GM23338 (cell line): ENCODE measurements around the gene DFFA. TPM values are rescaled to one million over a fixed set of nuclear protein-coding genes. Genes with fewer than 3 reads are reported as not detected.

Experiments used
- ATAC-seq: fragments of 200-7000 bp; cut with Tn5 transposase; 3 replicates; pipeline ENCODE4 v1.9.1; 2020
- DNase-seq: peaks from one replicate; pipeline ENCODE4 v3.0.0-alpha.2; 2015; ENCODE audit warnings: low spot score
- H2AFZ ChIP-seq: fragments of 200-600 bp; sonication (generic); 2 replicates; pipeline ENCODE4 v1.8.0; 2016; ENCODE audit warnings: antibody characterized with exemption, mild to moderate bottlenecking, moderate library complexity
- H3F3A ChIP-seq: fragments of 200-600 bp; sonication (generic); replicated peaks from 2 replicates; pipeline ENCODE4 v1.8.0; 2017; ENCODE audit warnings: antibody characterized with exemption, mixed run types, low read depth
- H3K27ac ChIP-seq: fragments of 200-600 bp; sonication (generic); 2 replicates; pipeline ENCODE4 v1.6.1; 2016; ENCODE audit warnings: low read depth
- H3K27me3 ChIP-seq: fragments of 200-600 bp; sonication (generic); 2 replicates; pipeline ENCODE4 v1.8.0; 2016; ENCODE audit warnings: mild to moderate bottlenecking, mixed run types, moderate library complexity; ENCODE audit not compliant: insufficient read depth
- H3K36me3 ChIP-seq: fragments of 200-600 bp; sonication (generic); 2 replicates; pipeline ENCODE4 v1.8.0; 2016; ENCODE audit warnings: mild to moderate bottlenecking; ENCODE audit not compliant: insufficient read depth
- H3K4me1 ChIP-seq: fragments of 200-600 bp; sonication (generic); 2 replicates; pipeline ENCODE4 v1.8.0; 2016; ENCODE audit warnings: mild to moderate bottlenecking, moderate library complexity; ENCODE audit not compliant: insufficient read depth
- H3K4me2 ChIP-seq: fragments of 200-600 bp; sonication (generic); 2 replicates; pipeline ENCODE4 v1.7.1; 2017; ENCODE audit warnings: mixed run types
- H3K4me3 ChIP-seq: fragments of 200-600 bp; sonication (generic); 2 replicates; pipeline ENCODE4 v1.6.1; 2016; ENCODE audit warnings: mixed run types
- H3K79me2 ChIP-seq: fragments of 200-600 bp; sonication (generic); replicated peaks from 2 replicates; pipeline ENCODE4 v1.8.0; 2017; ENCODE audit warnings: mild to moderate bottlenecking; ENCODE audit not compliant: insufficient read depth
- H3K9me2 ChIP-seq: fragments of 200-600 bp; sonication (generic); 2 replicates; pipeline ENCODE4 v1.8.0; 2017; ENCODE audit not compliant: insufficient read depth
- H4K20me1 ChIP-seq: fragments of 200-600 bp; sonication (generic); replicated peaks from 2 replicates; pipeline ENCODE4 v1.8.0; 2017; ENCODE audit warnings: mild to moderate bottlenecking; ENCODE audit not compliant: insufficient read depth
- H3K27ac Mint-ChIP-seq: 2 replicates; pipeline ENCODE4 v1.8.0; 2020; ENCODE audit warnings: inconsistent platforms, mild to moderate bottlenecking, moderate library complexity, mixed read lengths
- H3K27me3 Mint-ChIP-seq: 3 replicates; pipeline ENCODE4 v1.8.0; 2022; ENCODE audit warnings: low read depth, mild to moderate bottlenecking, moderate library complexity, mixed read lengths, inconsistent platforms; ENCODE audit not compliant: insufficient read depth, poor library complexity
- H3K36me3 Mint-ChIP-seq: 3 replicates; pipeline ENCODE4 v1.8.0; 2021; ENCODE audit warnings: low read depth, mild to moderate bottlenecking, inconsistent platforms, moderate library complexity, mixed read lengths
- H3K4me1 Mint-ChIP-seq: 3 replicates; pipeline ENCODE4 v1.8.0; 2020; ENCODE audit warnings: mild to moderate bottlenecking, inconsistent platforms, mixed read lengths
- H3K4me3 Mint-ChIP-seq: 3 replicates; pipeline ENCODE4 v1.8.0; 2021; ENCODE audit warnings: moderate library complexity, mild to moderate bottlenecking, inconsistent platforms, mixed read lengths
- H3K9me3 Mint-ChIP-seq: 3 replicates; pipeline ENCODE4 v1.8.0; 2020; ENCODE audit warnings: moderate library complexity, mild to moderate bottlenecking, inconsistent platforms, mixed read lengths
- CREB1 ChIP-seq: fragments of 250-450 bp; sonication (Bioruptor Pico); IDR thresholded peaks from 2 replicates; pipeline ENCODE4 v1.5.0; 2020; ENCODE audit warnings: low read depth, mild to moderate bottlenecking, moderate library complexity
- CTCF ChIP-seq, 2 experiments: fragments of 200-600 bp in 1 of 2; sonication (generic) in 1 of 2; conservative IDR thresholded peaks; 2 replicates each; pipeline versions ENCODE4 v1.5.1 to v1.6.1; 2016 to 2017; ENCODE audit warnings: antibody characterized with exemption in 2 of 2, low read depth in 2 of 2, mild to moderate bottlenecking in 2 of 2, moderate library complexity in 1 of 2
- ETS1 ChIP-seq: IDR thresholded peaks from 2 replicates; pipeline ENCODE4 v1.6.1; 2016; ENCODE audit warnings: antibody characterized with exemption
- EZH2 ChIP-seq: fragments of 200-600 bp; sonication (generic); IDR thresholded peaks from one replicate; pipeline ENCODE4 v1.8.0; 2017; ENCODE audit warnings: antibody characterized with exemption, mild to moderate bottlenecking, low read depth; ENCODE audit not compliant: unreplicated experiment
- EZH2phosphoT487 ChIP-seq: fragments of 200-600 bp; sonication (generic); IDR thresholded peaks from one replicate; pipeline ENCODE4 v1.8.1; 2018; ENCODE audit warnings: antibody characterized with exemption; ENCODE audit not compliant: unreplicated experiment
- JUNB ChIP-seq: IDR thresholded peaks from one replicate; pipeline ENCODE4 v1.6.1; 2016; ENCODE audit warnings: antibody characterized with exemption; ENCODE audit not compliant: unreplicated experiment
- NANOG ChIP-seq: IDR thresholded peaks from 2 replicates; pipeline ENCODE4 v1.6.1; 2016; ENCODE audit warnings: antibody characterized with exemption, borderline replicate concordance
- POLR2AphosphoS5 ChIP-seq: IDR thresholded peaks from 2 replicates; pipeline ENCODE4 v1.6.1; 2016; ENCODE audit warnings: antibody characterized with exemption, low read depth
- REST ChIP-seq: IDR thresholded peaks from one replicate; pipeline ENCODE4 v1.6.1; 2018; ENCODE audit warnings: antibody characterized with exemption; ENCODE audit not compliant: unreplicated experiment
- STAT1 ChIP-seq: IDR thresholded peaks from one replicate; pipeline ENCODE4 v1.6.1; 2016; ENCODE audit warnings: antibody characterized with exemption; ENCODE audit not compliant: unreplicated experiment
- polyA plus RNA-seq: library from polyadenylated mRNA; unstranded; fragments of >200 nt; fragmentation: Nextera tagmentation; extraction: Ambion mirVana; gene quantifications from 2 replicates; pipeline ENCODE4 v1.2.1, GENCODE V29; 2016
- total RNA-seq: library from RNA; depleted of rRNA; stranded (reverse); fragments of >200 nt; shearing (Covaris generic); gene quantifications from 2 replicates; pipeline ENCODE4 v1.2.3, GENCODE V29; 2014

The DFFA gene
- total and polyA plus RNA-seq, 2 experiments from 2014 or later = 65.2 to 82.0 TPM

GRCh38 chr1:10511494-10511885 is 39.2 kb upstream of the DFFA start:
- Histone ChIP-seq H3F3A (no peaks in the 10 kb centered on the region; the same call in 1 of the 2 replicates), H3K27ac (no peak overlapping the region), H3K79me2 (peaks cover 74% of the 10 kb centered on the region), H3K36me3 (no peaks in the 10 kb centered on the region), H4K20me1 (peaks cover 15% of the 10 kb centered on the region), H3K4me2 (no peak overlapping the region), H3K4me1 (peaks cover 46% of the 10 kb centered on the region), H3K4me3 (no peak overlapping the region), H2AFZ (no peak overlapping the region), H3K9me2 (no peaks in the 10 kb centered on the region), H3K27me3 (no peaks in the 10 kb centered on the region)
- no peak for ATAC-seq
- Mint-ChIP-seq H3K27me3 (peaks cover 7% of the 10 kb centered on the region), H3K4me1 (peaks cover 60% of the 10 kb centered on the region), H3K27ac (no peak overlapping the region; the same call in 1 of the 2 replicates), H3K4me3 (no peak overlapping the region), H3K36me3 (no peaks in the 10 kb centered on the region), H3K9me3 (no peaks in the 10 kb centered on the region)
- no peak for DNase-seq
- TF ChIP-seq POLR2AphosphoS5 (no peak), ETS1 (no peak), CTCF (conservative IDR thresholded peaks at IDR 0.05; ENCODE audit: low read depth in 2 of 2) (no peak), NANOG (no peak), REST (no peak), JUNB (no peak), STAT1 (no peak)

- no peak overlapping the region for H3K27ac Mint-ChIP-seq
- DNase-seq (no peak), ATAC-seq (no peak)
- H3F3A ChIP-seq = no peaks in the 10 kb centered on the region; the same call in 1 of the 2 replicates
- no peaks in the 10 kb centered on the region for H3K36me3 ChIP-seq
- peaks cover 55% of the 10 kb centered on the region for H3K4me1 Mint-ChIP-seq
- peaks cover 69% of the 10 kb centered on the region for H3K79me2 ChIP-seq
- no peak overlapping the region for H3K27ac ChIP-seq
- no peaks in the 10 kb centered on the region for H3K9me2 ChIP-seq
- H3K36me3 Mint-ChIP-seq = no peaks in the 10 kb centered on the region
- H3K4me3 ChIP-seq = no peak overlapping the region
- H3K27me3 Mint-ChIP-seq = peaks cover 7% of the 10 kb centered on the region
- H3K4me2 ChIP-seq = no peak overlapping the region
- no peaks in the 10 kb centered on the region for H3K9me3 Mint-ChIP-seq
- H3K4me3 Mint-ChIP-seq = no peak overlapping the region
- no peak for TF ChIP-seq EZH2phosphoT487
- TF ChIP-seq REST = no peak
- no peak for TF ChIP-seq NANOG
- no peak for TF ChIP-seq JUNB
- TF ChIP-seq EZH2 = no peak
- TF ChIP-seq STAT1 = no peak
- no peak for TF ChIP-seq CREB1
- H4K20me1 ChIP-seq = peaks cover 9% of the 10 kb centered on the region
- H3K4me1 ChIP-seq = peaks cover 45% of the 10 kb centered on the region
- no peaks in the 10 kb centered on the region for H3K27me3 ChIP-seq
- no peak overlapping the region for H2AFZ ChIP-seq
Observed at GRCh38 chr1:10510520-10511493, 38.5 kb upstream of the DFFA start.
